Astrocyte (in vitro differentiated cells and primary cell): ENCODE measurements around the gene MYO1F. TPM values are rescaled to one million over a fixed set of nuclear protein-coding genes. Genes with fewer than 3 reads are reported as not detected.
"Not testable (repeated sequence)": the region's sequence is repeated elsewhere in the genome, so short reads cannot be mapped to it uniquely, and the experiment has no call there.

Experiments
- DNase-seq: peaks from one replicate; pipeline ENCODE4 v3.0.0-alpha.2; 2010; ENCODE audit warnings: low read depth
- FAIRE-seq: peaks from 2 replicates; lab custom pipeline; 2011; peaks lifted over from hg19 to GRCh38; lab: Jason Lieb, UNC
- H2AFZ ChIP-seq: 2 replicates; pipeline ENCODE4 v1.6.0; 2012; ENCODE audit warnings: low read depth, low read length, inconsistent platforms
- H3K27ac ChIP-seq: 2 replicates; pipeline ENCODE4 v1.5.1; 2011; ENCODE audit warnings: low read depth, low read length, inconsistent platforms
- H3K27me3 ChIP-seq: 2 replicates; pipeline ENCODE4 v1.6.0; 2011; ENCODE audit warnings: low read length, inconsistent platforms; ENCODE audit not compliant: insufficient read depth
- H3K36me3 ChIP-seq: 2 replicates; pipeline ENCODE4 v1.5.1; 2011; ENCODE audit warnings: low read length, inconsistent platforms; ENCODE audit not compliant: insufficient read depth
- H3K4me1 ChIP-seq: 2 replicates; pipeline ENCODE4 v1.5.1; 2011; ENCODE audit warnings: low read length, inconsistent platforms; ENCODE audit not compliant: insufficient read depth
- H3K4me2 ChIP-seq: 2 replicates; pipeline ENCODE4 v1.6.0; 2012; ENCODE audit warnings: low read length, inconsistent platforms
- H3K4me3 ChIP-seq: 2 replicates; pipeline ENCODE4 v1.5.1; 2011; ENCODE audit warnings: low read depth, mild to moderate bottlenecking, low read length, inconsistent platforms; ENCODE audit not compliant: insufficient read depth
- H3K79me2 ChIP-seq: 2 replicates; pipeline ENCODE4 v1.6.0; 2012; ENCODE audit warnings: mild to moderate bottlenecking, low read length, inconsistent platforms; ENCODE audit not compliant: insufficient read depth
- H3K9ac ChIP-seq: 2 replicates; pipeline ENCODE4 v1.6.0; 2012; ENCODE audit warnings: mild to moderate bottlenecking, low read length, inconsistent platforms
- H3K9me3 ChIP-seq: 2 replicates; pipeline ENCODE4 v1.5.1; 2012; ENCODE audit warnings: low read depth, mild to moderate bottlenecking, low read length, inconsistent platforms; ENCODE audit not compliant: insufficient read depth
- H4K20me1 ChIP-seq: 2 replicates; pipeline ENCODE4 v1.6.0; 2012; ENCODE audit warnings: low read length, inconsistent platforms; ENCODE audit not compliant: insufficient read depth
- H3K27ac Mint-ChIP-seq: one replicate; pipeline ENCODE4 v1.8.0; 2021; ENCODE audit warnings: mild to moderate bottlenecking, mixed read lengths; ENCODE audit not compliant: unreplicated experiment
- H3K27me3 Mint-ChIP-seq: one replicate; pipeline ENCODE4 v1.8.0; 2021; ENCODE audit warnings: low read depth, mixed read lengths; ENCODE audit not compliant: unreplicated experiment
- H3K36me3 Mint-ChIP-seq: one replicate; pipeline ENCODE4 v1.8.0; 2021; ENCODE audit warnings: low read depth, mixed read lengths; ENCODE audit not compliant: unreplicated experiment
- H3K4me1 Mint-ChIP-seq: one replicate; pipeline ENCODE4 v1.8.0; 2021; ENCODE audit warnings: low read depth, mixed read lengths; ENCODE audit not compliant: unreplicated experiment
- H3K4me3 Mint-ChIP-seq: one replicate; pipeline ENCODE4 v1.8.0; 2021; ENCODE audit warnings: mild to moderate bottlenecking, moderate library complexity, mixed read lengths; ENCODE audit not compliant: unreplicated experiment
- H3K9me3 Mint-ChIP-seq: one replicate; pipeline ENCODE4 v1.8.0; 2021; ENCODE audit warnings: mild to moderate bottlenecking, mixed read lengths; ENCODE audit not compliant: unreplicated experiment
- CTCF ChIP-seq: IDR thresholded peaks from 2 replicates; pipeline ENCODE4 v1.5.1; 2011; ENCODE audit warnings: low read depth, mild to moderate bottlenecking, inconsistent platforms, low read length, moderate library complexity; ENCODE audit not compliant: insufficient read depth
- EZH2 ChIP-seq: IDR thresholded peaks from 2 replicates; pipeline ENCODE4 v1.6.1; 2012; ENCODE audit warnings: mild to moderate bottlenecking, low read length, inconsistent platforms; ENCODE audit not compliant: insufficient read depth
- total RNA-seq: library from RNA; stranded (reverse); gene quantifications from 2 replicates; pipeline ENCODE4 v1.2.1, GENCODE V29; 2021

MYO1F gene
- total RNA-seq, 1 donor from 2014 or later: 0.23 TPM

- no peaks in the 10 kb centered on the region for H3K36me3 Mint-ChIP-seq
- no peak overlapping the region for H3K4me3 ChIP-seq
- H3K79me2 ChIP-seq: no peaks in the 10 kb centered on the region
- H3K4me1 Mint-ChIP-seq: no peaks in the 10 kb centered on the region
- no peaks in the 10 kb centered on the region for H3K9me3 ChIP-seq
- H3K9me3 Mint-ChIP-seq: peaks cover 4% of the 10 kb centered on the region
- H3K4me1 ChIP-seq: peaks cover 7% of the 10 kb centered on the region
- H4K20me1 ChIP-seq: no peaks in the 10 kb centered on the region
- H2AFZ ChIP-seq: no peak overlapping the region
- H3K27ac Mint-ChIP-seq: no peak overlapping the region
- H3K9ac ChIP-seq: no peak overlapping the region
- no peaks in the 10 kb centered on the region for H3K36me3 ChIP-seq
- TF ChIP-seq EZH2 (no peak), CTCF (no peak)
- DNase-seq (no peak), FAIRE-seq (no peak)
- no peak overlapping the region for H3K4me3 Mint-ChIP-seq
- no peaks in the 10 kb centered on the region for H3K27me3 ChIP-seq
- H3K4me2 ChIP-seq: no peak overlapping the region
- H3K27me3 Mint-ChIP-seq: peaks cover 13% of the 10 kb centered on the region
- H3K27ac ChIP-seq: no peak overlapping the region
These were observed 41.5 kb upstream of the MYO1F start for GRCh38 chr19:8618751-8619150.

- Mint-ChIP-seq H3K4me1 (no peaks in the 10 kb centered on the region), H3K9me3 (peaks cover 4% of the 10 kb centered on the region), H3K27me3 (peaks cover 13% of the 10 kb centered on the region), H3K4me3 (no peak overlapping the region), H3K36me3 (no peaks in the 10 kb centered on the region), H3K27ac (no peak overlapping the region)
- Histone ChIP-seq H3K27ac (no peak overlapping the region), H4K20me1 (no peaks in the 10 kb centered on the region), H3K9me3 (no peaks in the 10 kb centered on the region), H3K79me2 (no peaks in the 10 kb centered on the region), H3K4me3 (no peak overlapping the region), H3K9ac (no peak overlapping the region), H3K4me2 (no peak overlapping the region), H3K27me3 (no peaks in the 10 kb centered on the region), H3K4me1 (peaks cover 7% of the 10 kb centered on the region), H3K36me3 (no peaks in the 10 kb centered on the region), H2AFZ (no peak overlapping the region)
- no peak for TF ChIP-seq EZH2
- FAIRE-seq (no peak), DNase-seq (no peak)
These were observed 40.7 kb upstream of the MYO1F start for GRCh38 chr19:8617984-8618383.

GRCh38 chr19:8617325-8617724 is 40.1 kb upstream of the MYO1F start:
- not testable (repeated sequence) for H3K4me3 Mint-ChIP-seq, H3K9me3 Mint-ChIP-seq, H3K4me2 ChIP-seq, H3K4me1 Mint-ChIP-seq, H3K27me3 ChIP-seq, H4K20me1 ChIP-seq, H2AFZ ChIP-seq, FAIRE-seq, H3K79me2 ChIP-seq, H3K27ac Mint-ChIP-seq, H3K9ac ChIP-seq, H3K4me3 ChIP-seq, H3K4me1 ChIP-seq, DNase-seq, H3K36me3 Mint-ChIP-seq, H3K27ac ChIP-seq, H3K9me3 ChIP-seq, H3K36me3 ChIP-seq
- H3K27me3 Mint-ChIP-seq: peaks cover 12% of the 10 kb centered on the region
